Occipital lobe (tissue), 2 donors: ENCODE measurements around the gene PODXL. TPM values are rescaled to one million over a fixed set of nuclear protein-coding genes. Genes with fewer than 3 reads are reported as not detected.
"Not testable (repeated sequence)": the region's sequence is repeated elsewhere in the genome, so short reads cannot be mapped to it uniquely, and the experiment has no call there.

ENCODE experiments used
- DNase-seq: peaks from one replicate; lab custom pipeline; 2025; lab: John Stamatoyannopoulos, UW
- total RNA-seq: library from RNA; depleted of rRNA; stranded (reverse); fragments of >200 nt; gene quantifications from one replicate; pipeline ENCODE4 v1.2.3, GENCODE V29; 2014

Gene PODXL
- total RNA-seq, 1 donor from 2014 or later = 11.1 TPM

DNA sequence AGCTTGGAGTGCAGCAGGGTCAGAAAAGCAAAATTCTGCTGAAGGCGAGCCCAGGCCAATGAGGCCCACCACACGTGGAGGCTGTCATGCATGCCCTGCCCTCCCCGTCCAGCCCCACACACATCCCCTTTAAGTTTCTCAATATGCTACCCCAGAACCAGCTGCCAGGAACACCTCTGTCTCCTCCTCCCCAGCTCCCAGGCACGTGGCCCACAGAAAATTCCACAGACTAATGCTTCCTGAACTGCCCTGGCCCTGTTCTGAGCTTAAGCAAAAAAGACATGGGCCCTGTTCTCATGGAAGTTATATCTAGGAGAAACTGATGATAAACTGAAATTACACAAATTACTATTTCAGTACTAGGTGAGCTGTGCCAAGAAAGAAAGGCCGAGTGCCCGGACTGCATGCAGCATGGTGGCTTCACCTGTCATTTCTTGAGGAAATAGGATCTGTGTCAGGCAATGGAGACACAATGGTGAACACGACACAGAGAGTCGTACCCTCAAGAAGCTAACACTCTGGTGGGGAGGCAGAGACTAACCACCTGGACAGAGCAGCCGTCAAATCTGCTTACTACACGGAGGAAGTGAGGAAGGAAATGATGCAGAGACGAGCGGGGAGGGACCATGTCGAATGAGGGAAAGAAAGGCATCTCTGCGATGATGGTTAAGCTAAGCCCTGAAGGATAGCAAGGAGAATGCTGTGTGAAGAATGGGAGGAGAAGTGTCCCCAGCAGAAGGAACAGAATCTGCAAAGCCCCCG lies 44.5 kb downstream of the PODXL start:
- no peak for DNase-seq

DNA sequence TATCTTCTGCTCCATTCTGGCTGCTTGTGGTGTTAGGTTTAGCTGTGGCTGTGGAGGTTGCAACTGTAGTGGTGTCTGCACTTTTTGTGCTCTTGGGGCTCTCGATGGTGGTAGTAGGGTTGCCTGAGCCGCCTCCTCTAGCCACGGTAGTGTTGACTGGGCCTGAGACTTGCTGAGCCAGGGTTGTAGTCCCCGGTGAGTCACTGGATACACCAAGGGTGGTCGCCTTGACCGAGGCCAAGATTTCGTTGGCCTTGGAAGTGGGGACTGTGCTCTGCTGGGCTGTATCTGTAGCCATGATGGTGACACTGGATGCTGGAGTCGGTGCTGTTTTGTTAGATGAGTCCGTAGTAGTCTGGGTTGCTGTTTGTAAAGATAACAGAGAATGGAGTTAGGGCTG lies 45.4 kb downstream of the PODXL start:
- no peak for DNase-seq

DNA sequence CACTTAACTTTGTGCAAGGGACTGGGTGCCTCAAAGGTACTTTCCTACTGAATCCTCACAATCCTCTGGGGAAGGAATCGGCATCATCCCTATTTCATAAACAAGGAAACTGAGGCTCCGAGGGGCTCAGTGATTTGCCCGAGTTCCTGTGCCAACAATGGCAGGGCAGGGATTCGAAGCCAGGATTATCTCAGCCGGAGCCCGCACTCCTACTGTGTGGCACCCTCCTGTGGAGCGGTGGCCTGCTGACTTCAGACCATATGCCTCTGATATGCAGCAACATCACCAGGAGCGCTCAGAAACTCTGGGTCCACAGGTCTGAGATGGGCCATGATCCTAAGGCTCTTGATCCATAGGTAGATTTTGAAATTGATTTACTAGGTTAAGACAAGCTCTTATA lies 46.6 kb downstream of the PODXL start:
- no peak for DNase-seq

DNA sequence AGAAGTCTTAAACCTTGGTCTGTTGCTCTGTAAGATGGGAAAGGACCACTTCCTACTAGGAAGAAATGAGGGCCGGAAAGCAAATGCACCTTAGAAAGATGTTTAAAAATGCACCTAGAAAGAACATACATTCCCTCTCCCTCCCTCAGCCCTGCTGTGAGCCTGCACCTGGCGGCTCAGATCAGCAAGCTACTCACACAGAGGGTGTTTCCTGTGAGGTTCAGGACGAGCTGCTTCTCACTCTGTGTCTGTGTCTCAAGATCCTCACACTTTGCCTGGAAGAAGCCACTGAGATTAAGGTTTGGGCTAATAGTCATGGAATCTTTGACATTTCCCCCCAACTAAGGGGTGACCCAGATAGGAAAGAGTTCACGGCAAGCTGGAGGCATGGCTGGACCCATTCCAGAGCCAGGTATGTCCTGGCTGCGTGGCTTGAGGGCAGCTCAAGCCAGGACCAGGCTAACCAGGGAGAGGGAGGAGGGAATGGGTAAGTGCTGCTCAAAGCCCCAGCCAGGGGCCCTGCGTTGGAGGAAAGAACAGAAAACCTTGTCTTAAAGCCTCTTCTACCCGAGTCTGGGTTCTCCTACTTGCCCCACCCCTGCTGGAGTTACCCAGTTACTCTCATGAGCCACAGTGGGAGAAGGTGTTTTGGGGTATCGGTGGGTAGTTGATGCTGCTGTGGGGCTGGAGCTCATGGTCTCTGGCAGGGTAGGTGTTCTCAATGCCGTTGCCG lies 47.5 kb downstream of the PODXL start:
- DNase-seq = no peak

DNA sequence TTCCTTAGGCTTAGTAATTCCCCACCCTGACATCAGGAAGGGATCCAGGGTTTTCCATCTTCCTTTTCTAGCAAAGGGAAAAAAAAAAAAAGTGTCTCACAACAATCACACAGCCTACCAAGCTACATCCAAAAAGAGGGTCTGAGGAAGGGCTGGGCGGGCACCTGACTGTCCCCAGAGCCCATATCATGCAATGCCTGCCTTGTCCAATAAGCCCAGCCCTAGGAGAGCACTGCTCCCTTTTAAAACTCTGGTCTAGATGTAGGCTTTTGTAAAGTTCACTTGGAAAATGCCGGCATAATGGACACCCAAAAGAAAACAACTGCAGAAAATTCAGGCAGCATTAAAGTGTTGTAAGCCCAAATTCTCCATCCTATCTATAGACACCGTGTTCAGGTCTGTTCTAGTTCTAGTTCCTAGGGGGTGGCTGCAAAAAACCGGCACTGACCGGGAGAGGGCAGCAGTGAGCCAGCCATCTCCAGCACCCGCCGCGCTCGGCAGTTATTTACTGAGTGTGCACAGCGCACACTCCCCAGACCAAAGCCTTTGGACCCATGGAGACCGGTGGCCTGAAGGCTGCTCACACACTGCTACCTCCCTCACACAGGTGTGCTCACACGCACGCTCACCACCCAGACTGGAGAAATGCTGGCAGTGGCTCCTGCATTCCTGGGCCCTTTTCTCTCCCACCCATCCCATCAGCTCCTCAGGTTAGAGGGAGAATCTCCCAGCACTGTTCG lies 48.7 kb downstream of the PODXL start:
- DNase-seq = peak; percentile 73

DNA sequence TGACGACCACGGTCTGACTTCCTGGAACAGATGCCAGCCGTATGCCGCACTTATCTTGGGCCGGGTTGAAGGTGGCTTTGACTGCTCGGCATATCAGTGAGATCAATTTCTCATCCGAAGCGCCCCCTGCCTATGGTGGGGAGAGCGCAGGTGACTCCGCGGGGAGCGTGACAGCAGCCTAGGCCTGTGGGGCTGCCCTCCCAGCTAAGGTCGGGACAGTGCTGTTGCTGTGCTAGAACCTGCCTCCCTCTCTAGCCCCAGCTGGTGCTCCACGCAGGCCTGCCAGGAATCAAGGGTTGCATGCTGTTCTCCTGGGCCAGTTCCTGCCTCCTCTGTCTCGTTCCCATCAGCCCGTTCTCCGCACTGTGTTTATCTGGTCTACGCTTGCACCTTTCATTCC lies 49.8 kb downstream of the PODXL start:
- no peak for DNase-seq

DNA sequence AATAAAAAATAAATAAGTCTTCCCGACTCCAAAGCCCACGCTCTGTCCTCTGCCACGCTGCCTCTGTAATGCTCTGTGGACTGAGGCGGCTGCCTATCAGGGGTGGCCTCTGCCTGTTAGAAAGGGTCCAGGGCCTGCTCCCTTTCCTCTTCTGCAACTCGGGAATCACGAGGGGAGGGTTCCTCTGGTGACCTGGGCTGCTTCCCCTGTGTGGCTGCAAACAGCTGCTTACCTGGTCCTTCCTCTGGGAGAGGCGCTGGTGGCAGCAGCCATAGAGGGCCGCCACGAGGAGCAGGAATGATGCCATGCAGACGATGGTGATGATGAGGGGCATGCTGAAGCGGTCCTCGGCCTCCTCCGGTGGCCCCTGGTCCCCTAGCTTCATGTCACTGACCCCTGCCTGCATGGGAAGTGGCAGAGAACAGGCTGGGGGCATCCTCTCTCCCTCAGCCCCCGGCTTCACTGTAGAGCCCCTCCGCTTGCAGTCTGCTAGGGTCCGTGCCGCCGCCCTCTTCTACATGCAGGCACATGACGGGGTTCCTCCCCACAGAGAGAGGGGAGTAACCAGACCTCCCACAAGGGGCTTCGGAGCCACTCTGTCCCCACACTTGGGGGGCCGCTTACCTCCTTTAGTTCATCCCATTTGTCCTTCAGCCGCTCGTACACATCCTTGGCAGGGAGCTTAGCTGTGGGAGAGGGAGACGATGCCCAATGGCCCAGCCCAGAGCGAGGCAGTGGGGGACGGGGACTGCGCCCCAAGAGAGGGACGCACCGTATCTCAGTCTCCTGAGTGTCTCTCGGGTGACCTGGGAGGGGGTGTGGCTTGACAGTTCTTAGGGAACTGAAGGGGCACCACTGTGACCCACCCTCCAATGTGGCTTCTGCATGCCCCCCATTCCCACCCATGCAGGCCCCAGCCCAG lies 50.5 kb downstream of the PODXL start:
- DNase-seq = no peak

DNA sequence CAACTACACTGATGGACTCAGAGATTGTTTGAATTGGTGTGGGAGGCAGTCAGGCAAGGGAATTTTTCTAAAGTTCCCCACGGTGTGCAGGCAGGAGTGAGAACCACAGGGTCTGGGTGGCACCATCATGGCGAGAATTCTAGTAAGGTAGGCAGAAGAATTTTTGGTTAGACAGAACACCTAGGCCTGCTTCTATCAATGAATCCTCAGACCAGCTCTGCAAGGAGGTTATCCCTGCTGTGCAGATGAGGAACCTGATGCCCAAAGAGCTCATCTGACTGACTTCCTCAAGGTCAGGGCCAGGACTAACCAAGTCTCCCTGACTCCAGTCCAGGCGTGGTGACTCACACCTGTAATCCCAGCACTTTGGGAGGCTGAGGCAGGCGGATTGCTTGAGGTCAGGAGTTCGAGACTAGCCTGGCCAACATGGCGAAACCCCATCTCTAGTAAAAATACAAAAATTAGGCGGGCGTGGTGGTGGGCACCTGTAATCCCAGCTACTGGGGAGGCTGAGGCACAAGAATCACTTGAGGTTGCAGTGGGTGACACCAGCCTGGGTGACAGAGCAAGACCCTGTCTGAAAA lies 51.3 kb downstream of the PODXL start:
- not testable (repeated sequence) for DNase-seq

DNA sequence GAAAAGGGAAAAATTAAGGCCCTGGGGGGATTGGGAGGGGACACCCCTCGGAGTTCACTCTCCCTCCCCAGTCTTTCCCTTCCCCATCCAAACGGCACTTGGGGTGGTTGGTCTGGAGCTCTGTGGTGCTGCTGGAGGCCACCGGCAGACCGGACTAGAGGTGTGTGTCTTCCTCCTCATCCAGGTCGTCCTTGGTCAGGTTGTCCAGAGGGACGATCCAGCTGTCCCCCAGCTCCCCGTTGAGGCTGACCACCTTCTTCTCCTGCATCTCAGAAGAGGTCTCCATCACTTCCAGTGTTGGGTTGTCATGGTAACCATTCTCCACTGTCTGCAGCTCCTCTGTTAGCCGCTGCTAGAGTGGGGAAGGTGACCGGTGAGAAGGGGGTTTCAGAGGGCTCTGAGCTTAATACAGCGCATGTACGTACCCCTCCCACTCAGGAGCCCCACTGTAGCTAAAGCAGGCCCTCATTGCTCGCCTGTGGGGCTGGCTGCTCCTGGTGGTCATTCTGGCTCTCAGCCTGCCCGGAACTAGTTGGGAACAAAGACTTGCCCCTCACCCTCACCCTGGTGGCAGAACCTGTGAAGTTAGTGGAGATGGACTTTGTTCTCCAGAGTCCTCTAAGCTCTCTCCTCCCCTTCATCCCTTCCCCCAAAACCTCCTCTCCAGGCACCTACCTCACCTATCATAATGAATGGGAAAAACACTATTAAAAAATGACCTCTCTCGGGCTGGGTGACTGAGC lies 52.1 kb downstream of the PODXL start:
- no peak for DNase-seq

DNA sequence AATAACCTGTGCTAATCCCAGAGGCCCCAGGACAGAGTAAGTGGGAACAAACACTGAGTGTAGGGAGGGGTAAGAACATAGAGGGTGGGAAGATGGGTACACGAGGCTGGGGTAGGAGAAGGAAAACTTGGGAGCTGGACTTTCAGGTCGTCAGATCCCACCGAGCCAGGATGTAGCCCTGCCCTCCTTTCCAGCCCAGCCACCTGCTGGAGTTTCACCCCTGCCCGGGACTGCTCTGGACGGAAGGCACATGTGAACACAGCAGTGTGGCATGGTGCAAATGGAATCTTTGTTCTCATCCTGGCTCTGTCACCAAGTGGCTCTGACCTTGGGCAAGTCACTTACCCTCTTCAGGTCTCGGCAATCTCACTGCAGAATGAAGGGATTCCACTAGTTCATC lies 52.8 kb downstream of the PODXL start:
- DNase-seq = no peak

DNA sequence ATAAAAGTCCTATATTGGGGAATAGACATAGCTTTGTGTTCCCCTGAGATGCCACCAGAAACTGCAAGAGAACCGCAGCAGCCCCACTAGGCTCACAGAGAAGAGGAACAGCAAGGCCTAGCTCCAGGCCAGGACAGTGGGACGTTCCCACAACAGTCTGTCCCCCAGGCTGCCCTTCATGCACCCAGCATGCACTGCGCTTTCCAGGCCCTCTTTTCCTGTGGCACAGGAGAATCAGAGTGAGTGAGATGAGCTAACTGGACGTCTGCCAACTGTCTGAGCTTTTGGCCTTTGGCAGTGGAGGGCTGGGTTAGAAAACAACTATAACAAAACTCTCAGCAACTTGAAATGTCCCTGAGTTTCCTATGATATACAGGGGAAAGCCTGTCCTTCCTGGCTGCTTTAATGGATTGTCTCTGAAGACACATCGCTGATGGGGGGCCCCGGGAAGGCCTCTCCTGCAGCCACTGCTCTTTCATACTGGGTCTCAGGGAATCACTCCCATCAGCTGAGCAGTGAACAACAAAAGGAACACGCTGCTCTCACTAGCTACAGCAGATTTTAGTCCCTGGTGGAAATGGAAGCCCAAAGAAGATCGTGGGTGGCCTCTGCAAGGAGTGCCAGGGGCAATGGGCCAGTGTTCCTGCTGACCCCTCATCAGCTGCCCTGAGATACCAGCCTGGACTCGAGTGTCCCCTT lies 53.5 kb downstream of the PODXL start:
- no peak for DNase-seq

DNA sequence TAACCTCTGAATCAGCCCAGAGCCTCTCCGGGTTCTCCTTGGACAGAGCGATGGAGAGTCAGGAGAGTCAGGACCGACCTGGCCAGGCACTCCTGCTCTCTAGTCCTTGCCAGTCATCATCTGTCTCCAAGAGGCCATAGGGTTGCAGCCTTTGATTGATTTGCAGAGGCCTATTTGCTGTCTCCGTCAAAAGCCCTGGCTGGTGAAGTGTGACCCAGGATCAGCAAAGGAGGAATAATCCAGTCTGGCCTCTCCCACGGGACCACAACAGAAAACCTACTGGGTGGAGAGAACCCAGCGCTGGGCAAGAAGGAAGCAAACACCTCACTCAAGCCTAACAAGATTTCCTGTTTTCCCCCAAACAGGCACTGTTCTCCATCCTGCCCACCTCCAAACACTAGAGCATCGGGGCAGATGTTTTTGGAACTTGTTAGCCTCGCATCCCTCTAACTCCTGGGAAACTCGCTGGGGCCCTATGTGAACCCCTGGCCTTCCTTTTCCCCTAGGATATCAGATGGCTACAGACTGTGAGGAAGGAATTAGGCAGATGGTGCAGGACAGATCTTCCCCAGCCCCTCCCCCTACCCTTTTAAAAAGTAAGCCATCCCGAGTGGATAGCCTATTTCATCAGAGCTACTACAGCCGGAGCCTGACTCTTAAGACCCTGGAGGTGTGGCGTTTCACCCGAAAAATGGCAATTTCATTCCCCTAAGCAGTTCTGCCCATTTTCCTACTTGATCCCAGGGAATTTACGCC lies 54.3 kb downstream of the PODXL start:
- DNase-seq = no peak

DNA sequence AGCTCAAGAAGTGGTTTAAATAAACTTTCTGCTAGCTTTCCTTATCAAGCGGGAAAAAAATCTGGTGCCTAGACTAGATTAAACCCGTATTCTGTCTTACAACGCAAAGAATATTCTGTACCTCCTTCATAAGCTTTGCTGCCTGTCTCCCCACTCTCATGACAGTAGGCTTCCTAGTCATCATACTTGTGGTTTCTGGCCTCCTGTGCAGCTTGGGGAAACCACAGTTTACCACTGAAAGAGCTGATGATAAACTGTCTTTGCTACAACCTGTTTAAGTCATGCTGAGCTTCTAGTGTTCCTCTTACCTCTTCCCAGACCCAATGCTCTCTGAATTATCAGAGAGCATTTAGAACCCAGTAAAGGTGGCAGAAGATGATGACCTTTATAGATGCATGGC lies 55.0 kb downstream of the PODXL start:
- DNase-seq = no peak

DNA sequence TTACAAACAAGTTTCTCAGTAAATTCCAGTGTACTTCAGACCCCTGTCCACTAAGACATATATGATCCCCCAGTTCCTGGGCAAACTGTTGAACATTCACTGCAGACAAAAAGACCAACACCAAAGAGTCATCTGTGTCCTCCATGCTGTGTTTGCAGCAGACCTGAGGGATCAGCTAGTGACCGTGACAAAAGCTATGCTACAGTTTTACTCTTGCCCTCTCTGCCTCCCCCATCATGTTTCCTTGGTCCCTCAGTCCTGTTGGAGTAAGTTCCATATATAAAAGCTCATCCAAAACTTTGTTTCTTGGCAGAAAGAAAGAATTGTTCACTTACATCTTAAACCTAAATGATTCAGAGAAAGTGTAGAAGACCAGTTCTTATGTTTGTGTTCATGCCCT lies 56.1 kb downstream of the PODXL start:
- no peak for DNase-seq

DNA sequence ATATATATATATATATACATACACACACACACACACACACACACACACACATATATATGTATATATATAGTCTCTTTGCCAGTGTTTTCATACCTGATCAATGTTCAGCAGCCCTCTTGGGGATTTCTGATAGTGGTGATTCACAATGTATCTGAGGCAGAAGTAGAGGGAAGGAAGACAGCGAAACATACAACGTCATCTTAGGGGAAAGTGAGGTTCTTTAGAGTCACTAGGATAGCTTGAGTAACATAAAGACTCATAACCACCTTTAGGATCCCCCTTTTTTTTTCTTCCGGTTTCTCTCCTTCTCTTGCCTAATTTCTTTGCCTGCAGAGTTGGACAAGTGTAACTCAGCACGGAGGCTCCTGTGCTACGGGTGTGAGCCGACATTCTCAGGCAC lies 56.6 kb downstream of the PODXL start:
- no peak for DNase-seq

DNA sequence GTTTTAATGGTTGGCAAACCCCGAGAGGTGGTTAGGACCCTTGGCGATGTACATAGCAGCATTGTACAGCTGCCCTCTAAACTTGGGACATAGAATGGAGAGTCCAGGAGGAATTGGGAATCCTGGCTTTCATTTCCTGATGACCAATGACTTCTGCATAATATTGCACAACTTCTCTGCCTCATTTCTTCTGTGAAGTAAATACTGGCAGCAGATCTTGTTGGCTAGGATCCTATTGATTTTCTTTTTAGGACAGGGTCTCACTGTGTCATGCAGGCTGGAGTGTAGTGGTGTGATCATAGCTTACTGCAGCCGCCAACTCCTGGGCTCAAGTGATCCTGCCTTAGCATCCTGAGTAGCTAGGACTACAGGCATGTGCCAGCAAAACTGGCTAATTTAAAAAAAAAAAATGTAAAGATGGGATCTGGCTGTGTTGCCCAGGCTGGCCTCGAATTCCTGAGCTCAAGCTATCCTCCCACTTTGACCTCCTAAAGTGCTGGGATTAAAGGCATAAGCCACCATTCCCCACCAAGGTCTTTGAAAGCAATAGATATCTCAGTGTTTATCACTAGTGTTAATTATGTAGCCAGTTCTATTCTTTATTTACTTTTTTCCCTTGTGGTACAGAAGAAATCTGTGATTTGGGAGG lies 58.1 kb downstream of the PODXL start:
- no peak for DNase-seq

DNA sequence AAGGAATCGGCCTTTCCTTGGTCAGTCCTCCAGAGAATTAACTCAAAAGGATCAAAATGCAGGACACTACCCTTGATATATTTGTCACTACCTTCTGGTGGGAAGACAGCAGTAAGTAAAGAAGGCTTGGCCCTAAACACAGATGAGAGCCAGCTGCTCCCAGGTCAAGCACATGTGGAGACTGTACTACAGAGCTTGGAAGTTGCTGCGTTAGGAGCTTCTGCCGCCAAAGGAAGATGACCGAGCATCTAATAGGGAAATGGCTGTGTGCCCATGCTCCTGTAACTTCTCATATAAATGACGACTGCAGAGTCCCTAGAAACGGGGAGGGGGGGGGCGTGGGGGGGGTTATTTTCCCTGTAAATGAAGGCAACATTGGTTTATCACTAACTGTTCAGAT lies 59.0 kb downstream of the PODXL start:
- DNase-seq = no peak
